Transverse colon (tissue), 4 donors: ENCODE measurements around the gene PTPN7. TPM values are rescaled to one million over a fixed set of nuclear protein-coding genes. Genes with fewer than 3 reads are reported as not detected.

Experiments used
- DNase-seq: peaks from one replicate; pipeline ENCODE4 v3.0.0-alpha.2; 2019
- H3K27ac ChIP-seq, 4 donors: fragments of 200-600 bp; sonication (generic); 2 replicates each; pipeline ENCODE4 v1.5.1; 2016 to 2018; ENCODE audit warnings: inconsistent platforms in 4 of 4
- H3K27me3 ChIP-seq: fragments of 200-600 bp; sonication (generic); 2 replicates; pipeline ENCODE4 v1.5.1; 2017; ENCODE audit warnings: inconsistent platforms
- H3K36me3 ChIP-seq, 4 donors: fragments of 200-600 bp; sonication (generic); 2 replicates each; pipeline ENCODE4 v1.5.1; 2017 to 2019; ENCODE audit warnings: inconsistent platforms in 4 of 4
- H3K4me1 ChIP-seq, 4 donors: fragments of 200-600 bp; sonication (generic); 2 replicates each; pipeline ENCODE4 v1.5.1; 2017 to 2020; ENCODE audit warnings: inconsistent platforms in 4 of 4
- H3K4me3 ChIP-seq, 4 donors: fragments of 200-600 bp; sonication (generic); 1 replicate in 1 of 4; 2 replicates in 3 of 4; pipeline versions ENCODE4 v1.5.1 to v1.6.1; 2017 to 2019; ENCODE audit warnings: inconsistent platforms in 4 of 4
- H3K9me3 ChIP-seq, 2 donors: fragments of 200-600 bp; sonication (generic); 2 replicates each; pipeline ENCODE4 v1.5.1; 2017 to 2019; ENCODE audit warnings: inconsistent platforms in 2 of 2
- EP300 ChIP-seq: sonication (generic); formaldehyde crosslinking; IDR thresholded peaks from one replicate; pipeline ENCODE4 v1.6.1; 2017; ENCODE audit warnings: antibody characterized with exemption, low read depth
- POLR2A ChIP-seq: fragments of 450-650 bp; IDR thresholded peaks from one replicate; pipeline ENCODE4 v1.6.1; 2016; ENCODE audit warnings: antibody characterized with exemption, mild to moderate bottlenecking, moderate library complexity
- WGBS, 2 donors: methylation state at CpG; one replicate each; pipeline ENCODE4 v1.1.5; 2018; ENCODE audit warnings: low coverage in 1 of 2; 5-methylcytosine and 5-hydroxymethylcytosine counted together
- in situ Hi-C, 4 donors: fragments of 200-750 bp; cut with MboI; loops; one replicate each; pipeline versions ENCODE4 v1.15.0 to v1.15.1; 2017; ENCODE audit warnings: low sequenced_read_pairs in 3 of 4, low pct_ligation_motif_present in 1 of 4, low pct_unique_long_range_greater_than_20kb in 1 of 4
- intact Hi-C: fragments of 100-400 bp; cut with DNase I; formaldehyde crosslinking; loops from one replicate; pipeline ENCODE4 v1.15.1; 2023; ENCODE audit warnings: low total_unique reads
- total RNA-seq, 4 donors: library from RNA; depleted of rRNA; stranded (reverse); fragments of >200 nt; gene quantifications; one replicate each; pipeline ENCODE4 v1.1.0, GENCODE V29; 2016
- TF ChIP-seq, protein P1 (sequence below), 5 experiments: fragments of 200-600 bp in 3 of 5; fragments of 450-650 bp in 2 of 5; sonication (generic) in 3 of 5; IDR thresholded peaks; 1 replicate in 2 of 5; 2 replicates in 3 of 5; pipeline ENCODE4 v1.5.1; 2016 to 2017; ENCODE audit warnings: antibody characterized with exemption in 5 of 5, inconsistent platforms in 3 of 5, mild to moderate bottlenecking in 2 of 5, moderate library complexity in 1 of 5

PTPN7 gene
- total RNA-seq: 10 to 100 TPM in 2 of 4 donors, 1 to 10 TPM in 1, not detected in 1; 5.2 to 32.5 (median 14.0) TPM

DNA sequence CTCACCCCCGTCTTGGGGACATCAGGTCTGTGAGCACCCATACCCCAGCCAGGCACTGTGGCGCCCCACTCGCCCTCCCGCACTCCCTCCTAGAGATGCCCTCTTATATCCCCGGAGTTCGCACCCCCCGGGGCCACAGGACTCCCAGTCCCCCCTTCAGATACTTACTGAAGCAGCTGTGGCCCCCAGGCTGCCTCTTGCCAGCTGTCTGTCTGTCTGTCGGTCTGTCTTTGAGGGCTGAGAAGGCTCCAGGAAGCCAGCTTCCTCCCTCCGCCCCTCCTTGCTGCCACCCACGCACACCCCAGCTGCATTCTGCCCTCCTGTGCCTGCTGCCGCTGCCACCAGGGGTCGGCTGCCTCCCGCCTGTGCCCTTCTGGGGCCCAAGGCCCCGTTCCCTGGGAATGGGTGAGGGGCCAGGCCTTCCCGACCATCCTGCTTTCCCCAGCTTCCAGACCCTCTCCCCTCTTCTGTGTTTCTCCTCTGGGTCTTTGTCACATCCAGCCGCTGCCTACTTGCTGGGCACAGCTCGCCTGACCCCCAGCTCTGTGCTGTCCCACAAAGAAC, at the start of gene PTPN7:
PTPN7 (minus strand) TSS at position 226 of the 564 bp plus-strand sequence. CDS start 1,200 bp downstream, outside the sequence.
- peaks cover 0 to 11% (median under 1%) of the 10 kb centered on the region in 4 donors for H3K4me1 ChIP-seq
- peak within 1 kb of the TSS in 3 of 4 donors; percentile 9 to 41 (median 25) for H3K4me3 ChIP-seq
- peak within 1 kb of the TSS; percentile 67 to 75 (median 70) for H3K27ac ChIP-seq
- in situ Hi-C loops (no loop called here), intact Hi-C loops (loop anchor here (2.0 kb wide), 1 partner anchor 48 kb away; no protein-coding TSS in a partner anchor)
- H3K9me3 ChIP-seq: no peaks in the 10 kb centered on the region
- H3K27me3 ChIP-seq: no peaks in the 10 kb centered on the region
- no peak for TF ChIP-seq EP300
- TF ChIP-seq, protein P1, sequence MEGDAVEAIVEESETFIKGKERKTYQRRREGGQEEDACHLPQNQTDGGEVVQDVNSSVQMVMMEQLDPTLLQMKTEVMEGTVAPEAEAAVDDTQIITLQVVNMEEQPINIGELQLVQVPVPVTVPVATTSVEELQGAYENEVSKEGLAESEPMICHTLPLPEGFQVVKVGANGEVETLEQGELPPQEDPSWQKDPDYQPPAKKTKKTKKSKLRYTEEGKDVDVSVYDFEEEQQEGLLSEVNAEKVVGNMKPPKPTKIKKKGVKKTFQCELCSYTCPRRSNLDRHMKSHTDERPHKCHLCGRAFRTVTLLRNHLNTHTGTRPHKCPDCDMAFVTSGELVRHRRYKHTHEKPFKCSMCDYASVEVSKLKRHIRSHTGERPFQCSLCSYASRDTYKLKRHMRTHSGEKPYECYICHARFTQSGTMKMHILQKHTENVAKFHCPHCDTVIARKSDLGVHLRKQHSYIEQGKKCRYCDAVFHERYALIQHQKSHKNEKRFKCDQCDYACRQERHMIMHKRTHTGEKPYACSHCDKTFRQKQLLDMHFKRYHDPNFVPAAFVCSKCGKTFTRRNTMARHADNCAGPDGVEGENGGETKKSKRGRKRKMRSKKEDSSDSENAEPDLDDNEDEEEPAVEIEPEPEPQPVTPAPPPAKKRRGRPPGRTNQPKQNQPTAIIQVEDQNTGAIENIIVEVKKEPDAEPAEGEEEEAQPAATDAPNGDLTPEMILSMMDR (IDR thresholded peaks at IDR 0.05): peak in 1 of 5 experiments; percentile 15
- 64% methylated on average over 17 of the region's 17 CpGs; no CpG with 5 or more reads in 1 of the 2 donors for WGBS, 2 donors
- peak; percentile 61 for DNase-seq
- no peaks in the 10 kb centered on the region for H3K36me3 ChIP-seq

DNA sequence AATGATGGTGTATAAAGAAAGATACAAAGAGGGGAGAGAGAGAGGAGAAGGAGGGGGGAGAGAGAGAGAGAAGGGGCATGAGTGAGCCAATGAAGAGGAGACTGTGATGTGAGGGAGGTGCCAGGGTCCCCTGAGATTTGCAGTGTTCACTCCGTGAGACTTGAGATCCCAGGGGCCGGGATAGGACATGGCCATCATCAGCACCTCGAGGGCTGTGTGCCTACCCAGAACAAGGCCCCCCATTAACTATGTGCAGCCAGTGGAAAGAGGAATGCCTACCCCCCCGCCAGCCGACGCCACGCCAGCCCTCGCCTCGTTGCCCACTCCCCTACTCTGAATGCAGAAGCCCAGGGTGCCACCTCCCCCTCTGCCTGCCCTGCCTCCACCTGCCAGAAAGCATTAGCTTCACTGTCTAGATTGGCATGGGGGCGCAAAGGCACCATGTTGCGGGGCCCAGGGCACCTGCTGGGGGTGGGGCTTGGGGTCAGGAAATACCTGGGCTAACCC, 48.0 kb upstream of the PTPN7 start:
- TF ChIP-seq, protein P1 (IDR thresholded peaks at IDR 0.05): no peak
- no peak for TF ChIP-seq POLR2A
- no peak overlapping the region for H3K27ac ChIP-seq
- DNase-seq: no peak
- intact Hi-C loops (no loop called here), in situ Hi-C loops (loop anchor here in 1 of 4 donors (10.0 kb wide), 1 partner anchor 106 kb away; no protein-coding TSS in a partner anchor)
- 69 to 86% methylated on average over 5 to 11 of the region's 11 CpGs for WGBS, 2 donors
- no peaks in the 10 kb centered on the region for H3K36me3 ChIP-seq
- H3K27me3 ChIP-seq: peaks cover 21% of the 10 kb centered on the region
- no peaks in the 10 kb centered on the region for H3K4me1 ChIP-seq
- H3K4me3 ChIP-seq: no peak overlapping the region
- no peaks in the 10 kb centered on the region for H3K9me3 ChIP-seq

DNA sequence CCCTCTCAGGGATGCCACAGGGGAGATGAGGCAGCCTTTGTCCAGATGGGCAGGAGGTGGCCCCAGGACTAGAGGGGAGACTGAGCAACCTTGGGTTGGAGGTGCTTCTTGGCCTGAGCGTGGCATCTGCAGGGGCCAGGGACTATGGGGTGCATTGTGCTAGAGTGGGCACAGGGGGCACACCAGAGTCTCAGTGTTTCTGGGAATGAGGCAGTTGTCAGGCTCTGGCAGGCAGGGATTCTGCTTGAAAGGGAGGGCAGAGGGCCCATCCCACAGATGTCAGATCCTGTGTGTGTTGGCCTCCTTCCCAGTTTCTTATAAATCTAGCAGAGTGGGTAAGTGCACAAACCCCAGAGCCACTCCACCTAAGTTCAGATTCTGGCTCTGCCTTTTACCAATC, 46.9 kb upstream of the PTPN7 start:
- in situ Hi-C loops (loop anchor here in 1 of 4 donors (10.0 kb wide), 1 partner anchor 108 kb away; no protein-coding TSS in a partner anchor), intact Hi-C loops (no loop called here)
- H3K27ac ChIP-seq: no peak overlapping the region
- H3K4me1 ChIP-seq: no peaks in the 10 kb centered on the region
- no peak for DNase-seq
- TF ChIP-seq POLR2A: no peak
- H3K36me3 ChIP-seq: no peaks in the 10 kb centered on the region
- no peaks in the 10 kb centered on the region for H3K9me3 ChIP-seq
- 64% methylated on average over 1 of the region's 1 CpG; no CpG with 5 or more reads in 1 of the 2 donors for WGBS, 2 donors
- peaks cover 11% of the 10 kb centered on the region for H3K27me3 ChIP-seq
- H3K4me3 ChIP-seq: no peak overlapping the region

GRCh38 chr1:202205523-202206190, 45.3 kb upstream of the PTPN7 start:
- in situ Hi-C loops: loop anchor here in 1 of 4 donors (10.0 kb wide), 1 partner anchor 109 kb away; no protein-coding TSS in a partner anchor
- no peaks in the 10 kb centered on the region for H3K9me3 ChIP-seq
- no peak overlapping the region for H3K4me3 ChIP-seq
- peaks cover 0 to 2% (median 0%) of the 10 kb centered on the region in 4 donors for H3K4me1 ChIP-seq
- WGBS, 2 donors: 53 to 54% methylated on average over 3 to 5 of the region's 5 CpGs
- no peaks in the 10 kb centered on the region for H3K36me3 ChIP-seq
- peaks cover 10% of the 10 kb centered on the region for H3K27me3 ChIP-seq
- intact Hi-C loops: no loop called here
- TF ChIP-seq, protein P1 (IDR thresholded peaks at IDR 0.05): peak in 1 of 5 experiments; percentile 23
- TF ChIP-seq EP300: no peak
- H3K27ac ChIP-seq: no peak overlapping the region
- DNase-seq: no peak
